Inferior parietal cortex (tissue), 1 donor: ENCODE results near the gene MTA1.

Experiments used
- DNase-seq: peaks from one replicate; pipeline ENCODE4 v3.0.0-alpha.2; 2016; ENCODE audit errors: extremely low spot score

The MTA1 gene

DNA sequence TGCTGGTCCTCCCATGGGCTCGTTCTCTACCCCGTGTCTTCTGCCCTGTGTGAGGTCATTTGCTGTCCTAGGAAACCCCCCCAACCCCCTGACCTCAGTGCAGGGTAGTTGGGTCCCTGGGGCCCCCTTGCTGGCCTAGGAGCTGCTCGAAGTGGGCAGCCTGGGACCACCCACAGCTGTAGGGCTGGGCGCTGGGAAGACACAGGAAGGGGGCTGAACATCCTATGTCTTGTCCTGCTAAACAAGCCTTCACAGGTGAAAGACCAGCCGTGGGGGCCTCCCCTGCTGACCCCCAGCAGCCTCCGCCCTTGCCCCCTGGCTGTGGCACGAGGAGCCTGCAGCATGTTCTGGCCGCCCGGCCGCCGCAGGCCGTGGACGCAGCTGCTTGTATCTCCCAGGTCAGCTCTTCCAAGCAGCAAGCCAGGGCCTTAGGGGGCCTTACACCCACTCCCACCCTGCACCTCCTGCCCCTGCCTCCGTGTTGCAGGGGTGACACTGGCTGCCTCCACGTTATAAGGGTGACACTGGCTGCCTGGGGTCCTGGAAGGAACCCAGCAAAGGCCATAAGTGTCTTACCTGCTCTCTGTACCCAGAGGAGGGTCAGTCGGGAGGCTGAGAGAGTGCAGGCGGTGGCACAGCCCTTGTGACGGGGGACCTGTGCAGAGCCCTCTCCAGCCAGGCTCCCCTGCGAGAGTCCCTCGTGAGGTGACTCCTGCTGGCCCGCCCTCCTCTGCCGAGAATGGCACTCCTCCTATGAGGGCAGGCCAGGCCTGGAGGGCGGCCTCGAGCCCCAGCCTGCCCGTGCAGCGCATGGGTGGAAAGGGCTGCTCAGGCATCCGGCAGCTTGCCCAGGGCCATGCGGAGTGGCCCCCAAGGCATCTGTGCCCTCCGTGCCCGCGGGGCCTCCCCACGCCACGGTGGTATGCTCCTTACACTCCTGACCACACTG lies 32.8 kb upstream of the MTA1 start:
- DNase-seq: no peak

DNA sequence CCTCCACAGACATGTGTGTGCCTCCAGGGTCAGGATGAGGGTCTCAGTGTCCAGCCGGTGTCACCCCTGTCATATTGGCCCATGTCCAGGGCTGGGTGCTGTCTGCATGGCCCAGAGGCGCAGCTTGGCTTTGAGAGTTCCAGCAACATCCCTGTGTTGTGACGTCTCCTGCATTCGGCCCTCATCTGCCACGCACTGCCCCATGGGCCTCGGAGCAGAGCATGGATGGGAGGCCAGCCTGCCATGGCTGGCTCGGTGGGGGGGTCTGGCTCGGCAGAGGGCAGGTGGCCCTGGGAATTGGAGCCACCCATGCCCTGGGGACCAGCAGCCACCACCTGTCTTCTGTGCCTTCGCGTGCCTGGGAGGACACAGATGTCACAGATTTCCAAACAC lies 32.1 kb upstream of the MTA1 start:
- DNase-seq: no peak

DNA sequence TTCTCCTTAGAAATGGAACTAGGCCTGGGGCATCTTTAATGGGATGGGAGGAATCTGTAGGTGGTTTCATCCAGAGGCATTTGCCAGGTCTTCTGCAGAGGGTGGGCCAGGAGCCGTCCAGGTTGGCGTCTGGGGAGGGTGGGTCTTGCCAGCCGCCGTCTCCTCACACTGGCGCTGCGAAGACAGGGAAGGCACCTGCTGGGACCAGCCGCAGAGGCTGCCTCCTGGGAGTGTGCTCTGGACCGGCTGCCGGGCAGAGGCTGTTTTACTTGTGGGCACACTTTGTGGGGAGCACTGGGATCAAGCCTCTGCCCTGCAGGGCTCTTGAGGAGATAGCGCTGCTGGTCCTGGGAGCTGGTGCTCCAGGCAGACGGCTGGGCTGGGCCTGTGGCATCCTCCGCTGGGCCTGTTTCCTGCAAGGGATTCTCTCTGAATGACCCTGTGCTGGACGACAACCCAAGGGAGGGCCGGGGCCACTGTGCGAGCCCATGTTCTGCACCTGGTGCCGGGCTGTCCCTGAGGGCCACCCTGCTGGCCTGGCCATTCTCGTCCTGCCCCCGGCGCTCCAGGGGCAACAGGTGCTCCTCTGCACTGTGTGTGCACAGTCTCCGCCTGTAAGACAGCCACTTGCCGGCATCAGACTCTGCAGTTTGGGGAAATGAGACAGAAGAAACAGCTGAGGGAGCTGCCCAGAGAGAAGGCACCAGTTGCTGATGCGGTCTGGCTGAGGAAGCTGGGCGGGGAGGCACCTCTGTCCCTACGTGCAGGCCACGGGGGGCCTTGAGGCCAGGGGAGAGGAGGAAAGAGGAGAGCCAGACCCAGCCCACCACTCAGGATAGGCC lies 31.3 kb upstream of the MTA1 start:
- no peak for DNase-seq

GRCh38 chr14:105388976-105389375 lies 30.7 kb upstream of the MTA1 start:
- DNase-seq: no peak

DNA sequence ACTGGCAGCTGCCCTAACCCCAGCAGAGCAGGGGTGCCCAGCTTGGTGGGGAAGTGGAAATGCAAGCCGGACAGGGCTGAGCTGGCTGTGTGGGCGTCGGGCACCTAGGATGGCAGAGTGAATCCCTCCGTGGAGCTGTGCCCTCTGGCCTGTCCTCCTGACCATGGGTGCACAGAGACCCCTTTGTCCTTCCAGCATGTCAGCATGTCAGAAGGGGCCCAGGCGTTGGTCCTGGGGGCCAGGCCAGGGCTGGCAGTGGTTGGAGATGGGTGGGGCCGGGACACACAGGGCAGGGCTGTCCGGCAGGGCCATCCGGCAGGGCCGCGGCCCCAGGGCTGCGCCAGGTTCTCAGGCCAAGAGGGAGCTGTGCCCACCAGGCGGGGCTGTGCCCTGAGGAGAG lies 30.1 kb upstream of the MTA1 start:
- DNase-seq: no peak

- no peak for DNase-seq
Measured at GRCh38 chr14:105389976-105390848, 29.4 kb upstream of the MTA1 start.

- no peak for DNase-seq
Measured at GRCh38 chr14:105390849-105391500, 28.7 kb upstream of the MTA1 start.

- DNase-seq: no peak
Measured at GRCh38 chr14:105391541-105391940, 28.1 kb upstream of the MTA1 start.

GRCh38 chr14:105392131-105393090 lies 27.2 kb upstream of the MTA1 start:
- no peak for DNase-seq

GRCh38 chr14:105393151-105393550 lies 26.5 kb upstream of the MTA1 start:
- DNase-seq: no peak

DNA sequence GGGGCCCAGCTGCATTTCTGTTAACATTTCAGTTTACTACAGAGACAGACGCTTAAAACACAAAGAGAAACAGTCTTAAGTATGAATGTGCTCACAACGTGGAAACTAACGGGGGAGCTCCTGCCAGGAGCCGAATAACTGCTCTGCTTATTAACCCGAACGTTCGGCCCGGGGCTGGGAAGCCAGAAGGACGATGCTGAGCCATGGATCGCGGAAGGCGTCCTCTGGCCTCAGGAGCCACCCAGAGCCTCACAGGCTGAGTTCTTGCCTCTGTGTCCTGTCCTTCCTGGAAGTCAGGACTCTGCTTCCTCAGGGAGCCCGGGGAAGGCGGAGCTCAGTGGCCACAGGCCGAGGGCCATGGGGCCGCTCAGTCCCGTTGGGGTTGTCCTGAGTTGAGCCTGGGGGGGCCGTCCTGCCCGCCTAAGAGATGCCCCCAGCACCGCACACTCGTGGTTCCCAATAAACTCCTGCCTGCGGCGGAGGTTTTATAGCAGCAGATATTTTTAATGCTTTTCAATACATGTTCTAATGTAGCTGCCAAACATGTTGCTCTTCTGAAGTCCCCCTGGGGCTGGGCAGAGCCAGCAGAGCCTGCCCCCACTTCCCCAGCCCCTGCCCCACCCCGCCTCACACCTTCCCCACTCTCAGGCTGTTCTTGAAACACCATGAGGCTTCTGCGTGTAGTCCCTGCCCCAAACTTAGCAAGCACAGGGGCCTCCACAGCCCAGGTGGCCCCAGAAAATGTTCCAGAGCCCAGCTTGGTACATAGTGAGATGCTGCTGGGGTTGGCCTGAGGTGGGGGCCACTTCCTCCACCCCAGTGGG lies 24.7 kb upstream of the MTA1 start:
- DNase-seq: no peak

DNA sequence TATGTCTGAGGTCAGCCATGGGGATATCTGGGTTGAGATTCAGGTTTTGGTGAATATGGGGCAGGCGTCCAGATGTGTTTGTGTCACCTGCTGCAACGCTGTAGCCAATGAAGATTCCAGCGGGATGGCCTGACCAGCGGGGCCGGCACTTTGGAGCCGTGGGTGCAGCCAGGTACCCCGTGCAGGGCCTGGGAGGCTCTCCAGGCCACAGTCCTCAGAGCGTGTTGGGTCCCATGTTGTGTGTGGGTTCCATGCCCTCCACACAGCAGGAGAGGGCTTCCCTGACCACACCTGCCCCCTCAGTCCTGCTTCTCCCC lies 24.1 kb upstream of the MTA1 start:
- no peak for DNase-seq

GRCh38 chr14:105397350-105397931 lies 22.2 kb upstream of the MTA1 start:
- no peak for DNase-seq

DNA sequence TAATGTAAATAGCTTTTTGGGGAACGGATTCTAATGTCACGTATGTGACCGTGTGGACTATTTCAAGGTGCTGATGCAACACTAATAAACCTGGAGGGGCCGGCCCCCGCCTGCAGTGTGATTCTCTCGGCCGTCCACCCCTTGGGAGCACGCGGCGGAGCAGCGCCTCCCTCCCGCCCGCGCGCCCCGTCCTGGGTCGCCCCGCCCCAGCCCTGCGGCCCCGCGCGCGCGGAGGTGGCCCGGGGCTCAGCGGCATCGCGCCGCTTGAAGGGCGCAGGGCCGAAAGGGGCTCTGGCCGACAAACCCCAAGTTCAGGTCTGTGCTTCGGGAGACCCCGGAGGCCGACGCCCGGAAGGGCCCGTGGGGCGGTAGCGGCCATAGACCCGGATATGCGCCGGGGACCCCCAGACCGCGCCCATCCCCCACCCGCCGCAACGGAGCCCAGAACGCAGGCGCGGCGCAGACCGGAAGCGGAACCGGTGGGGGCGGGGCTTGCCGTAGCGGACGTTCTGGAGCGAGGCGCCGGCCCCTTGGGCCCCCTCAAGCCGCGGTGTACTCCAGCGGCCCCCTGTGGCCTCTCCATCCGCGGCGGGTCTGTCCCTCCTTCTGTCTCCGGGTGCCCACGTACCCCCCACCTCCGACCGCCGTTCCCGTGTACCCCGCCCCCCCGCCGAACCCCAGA lies 21.4 kb upstream of the MTA1 start, which contains the start of gene TEX22:
Gene TEX22, plus strand, starts transcription at position 495 of the 682 bp plus-strand sequence. CDS start 803 bp downstream, outside the sequence.
- DNase-seq: peak; percentile 71

DNA sequence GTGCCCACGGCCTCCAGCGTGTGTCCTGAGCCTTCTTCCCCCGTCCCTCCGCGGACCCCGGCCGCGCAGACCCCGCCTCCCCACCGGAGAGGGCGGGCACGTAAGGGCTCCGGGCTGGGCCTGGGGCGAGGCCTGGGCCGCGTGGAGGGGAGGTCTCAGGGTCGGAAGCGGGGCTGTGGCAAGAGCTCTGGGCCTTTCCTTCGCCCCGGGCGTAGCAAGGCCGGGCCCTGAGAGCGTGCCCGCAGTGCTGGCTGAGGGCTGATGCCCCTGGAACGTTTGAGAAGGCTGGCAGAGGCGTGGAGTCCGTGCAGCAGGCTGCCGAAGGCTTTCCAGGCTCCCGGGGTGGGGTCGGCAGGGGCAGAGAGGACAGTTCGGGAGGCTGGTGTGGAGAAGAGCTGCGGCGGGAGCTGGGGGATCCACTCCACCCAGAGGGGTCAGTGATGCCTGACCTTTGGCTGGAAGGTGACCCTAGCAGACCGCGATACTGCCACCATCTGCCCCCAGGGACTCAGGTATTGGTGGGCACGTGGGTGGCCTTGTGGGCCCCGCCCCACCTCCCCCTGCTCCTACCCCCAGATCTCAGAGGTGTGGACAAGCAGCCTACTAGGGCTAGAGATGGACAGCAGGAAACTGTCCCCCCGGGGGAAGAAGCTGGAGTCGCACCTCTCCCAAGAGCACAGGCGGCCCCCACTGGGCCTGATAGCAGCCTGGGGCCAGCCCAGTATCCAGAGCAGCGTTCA lies 20.7 kb upstream of the MTA1 start:
- no peak for DNase-seq

DNA sequence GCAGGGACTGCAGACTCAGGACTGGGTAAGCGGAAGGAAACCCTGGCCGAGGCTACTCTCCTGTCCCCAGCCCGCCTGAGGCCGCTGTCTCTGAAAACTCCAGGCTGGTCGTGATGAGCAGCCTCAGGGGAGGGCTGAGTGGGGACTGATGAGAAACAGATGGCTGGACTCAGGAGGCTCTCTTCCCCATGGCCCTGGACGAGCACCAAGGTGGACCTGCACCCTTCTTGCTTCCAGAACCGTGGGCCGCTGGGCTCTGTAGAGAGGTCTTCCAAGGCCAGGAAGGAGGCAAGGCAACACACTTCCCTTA lies 20.2 kb upstream of the MTA1 start:
- no peak for DNase-seq

DNA sequence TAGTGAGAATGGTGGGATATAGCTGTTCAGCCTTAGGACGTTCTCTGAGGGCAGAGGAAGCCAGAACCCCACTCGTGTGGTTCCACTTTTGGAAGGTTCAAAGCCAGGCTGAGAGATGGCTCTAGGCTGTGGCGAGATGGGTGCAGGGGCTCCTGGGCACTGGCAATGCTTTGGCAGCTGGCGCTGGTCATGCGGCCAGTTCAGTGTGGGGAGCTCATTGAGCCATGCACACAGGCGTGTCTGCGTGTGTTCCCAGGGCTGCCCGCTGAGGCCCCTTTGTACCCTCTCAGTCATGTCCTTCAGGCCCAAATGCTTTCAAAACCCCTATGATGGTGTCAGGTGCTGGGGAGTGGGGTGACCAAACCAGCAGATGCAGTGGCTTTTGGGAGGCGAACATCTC lies 19.6 kb upstream of the MTA1 start:
- DNase-seq: no peak

- DNase-seq: no peak
Measured at GRCh38 chr14:105401699-105402098, 17.9 kb upstream of the MTA1 start.
